Measurements from ENCODE around the gene GMDS.

GMDS gene

DNA sequence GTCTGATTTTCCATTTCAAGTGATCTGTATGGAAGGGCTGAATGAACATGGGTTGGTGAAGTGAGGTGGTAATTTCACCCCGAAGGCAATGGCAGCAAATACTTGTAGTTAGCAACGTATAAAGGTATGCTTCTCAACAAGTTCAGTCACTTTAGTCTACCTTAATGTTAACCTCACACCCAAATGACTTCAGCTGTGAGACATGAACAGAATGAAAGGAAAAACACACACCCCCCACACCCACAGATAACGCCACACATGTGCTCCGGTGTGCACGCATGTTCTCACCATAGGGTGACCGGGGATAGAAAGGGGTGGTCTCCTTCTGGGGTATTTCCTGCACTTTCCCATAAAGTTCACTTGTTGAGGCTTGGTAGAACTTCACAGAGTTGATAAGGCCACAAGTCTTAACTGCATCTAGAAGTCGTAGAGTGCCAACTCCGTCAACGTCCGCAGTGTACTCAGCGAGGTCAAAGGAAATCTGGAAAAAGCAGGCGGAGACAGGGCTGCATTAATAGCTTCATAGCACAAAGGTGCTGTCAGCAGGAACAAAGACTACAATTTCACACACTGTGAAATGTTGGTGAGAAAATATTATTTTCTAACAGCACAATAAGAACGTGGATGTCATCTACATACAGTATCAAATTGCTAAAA, 284.8 kb downstream of the GMDS start:
- DNase-seq (ENCODE audit: low read depth, low spot score), result no peak
- Histone ChIP-seq H3K36me3 (ENCODE audit: control insufficient read depth, insufficient read depth, low read length) (no peaks in the 10 kb centered on the region), H3K27ac (ENCODE audit: low read length) (no peak overlapping the region), H3K9me3 (ENCODE audit: control insufficient read depth, insufficient read depth, low read length) (no peaks in the 10 kb centered on the region), H3K4me1 (ENCODE audit: control insufficient read depth, insufficient read depth, low read length) (no peaks in the 10 kb centered on the region), H3K27me3 (ENCODE audit: control insufficient read depth, insufficient read depth, low read length) (no peaks in the 10 kb centered on the region), H3K4me3 (ENCODE audit: low read length) (no peak overlapping the region)
- WGBS (ENCODE audit: insufficient coverage, insufficient read length), result no CpG with 5 or more reads among the region's 13 CpGs

GRCh38 chr6:1958257-1958656, 287.1 kb downstream of the GMDS start:
- no peaks in the 10 kb centered on the region for H3K27me3 ChIP-seq (ENCODE audit: control insufficient read depth, insufficient read depth, low read length)

DNA sequence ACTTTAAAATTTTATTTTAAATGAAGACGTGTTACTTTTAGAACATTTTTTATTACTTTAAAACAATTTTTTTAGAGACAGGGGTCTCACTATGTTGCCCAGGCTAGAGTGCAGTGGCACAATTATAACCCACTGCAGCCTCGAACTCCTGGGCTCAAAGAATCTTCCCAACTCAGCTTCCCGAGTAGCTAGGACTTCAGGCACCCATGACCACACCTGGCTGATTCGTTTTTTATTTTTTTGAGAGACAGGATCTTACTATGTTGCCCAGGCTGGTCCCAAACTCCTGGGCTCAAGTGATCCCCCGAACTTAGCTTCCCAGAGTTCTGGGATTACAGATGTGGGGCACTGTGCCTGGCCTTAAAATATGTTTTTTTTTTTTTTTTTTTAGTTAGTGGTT, 287.7 kb downstream of the GMDS start:
- Histone ChIP-seq H3K36me3 (ENCODE audit: control insufficient read depth, insufficient read depth, low read length) (no peaks in the 10 kb centered on the region), H3K27me3 (ENCODE audit: control insufficient read depth, insufficient read depth, low read length) (no peaks in the 10 kb centered on the region), H3K4me1 (ENCODE audit: control insufficient read depth, insufficient read depth, low read length) (no peaks in the 10 kb centered on the region), H3K4me3 (ENCODE audit: low read length) (no peak overlapping the region), H3K27ac (ENCODE audit: low read length) (no peak overlapping the region), H3K9me3 (ENCODE audit: control insufficient read depth, insufficient read depth, low read length) (no peaks in the 10 kb centered on the region)
- no peak for DNase-seq (ENCODE audit: low read depth, low spot score)
- WGBS (ENCODE audit: insufficient coverage, insufficient read length), result no CpG with 5 or more reads among the region's 5 CpGs

More at GRCh38 chr6:1958257-1958656, 287.1 kb downstream of the GMDS start:
- no peak for DNase-seq (ENCODE audit: low read depth, low spot score)
- no peaks in the 10 kb centered on the region for H3K4me1 ChIP-seq (ENCODE audit: control insufficient read depth, insufficient read depth, low read length)
- H3K36me3 ChIP-seq (ENCODE audit: control insufficient read depth, insufficient read depth, low read length), result no peaks in the 10 kb centered on the region
- H3K4me3 ChIP-seq (ENCODE audit: low read length), result no peak overlapping the region
- no CpG with 5 or more reads among the region's 4 CpGs for WGBS (ENCODE audit: insufficient coverage, insufficient read length)
- no peaks in the 10 kb centered on the region for H3K9me3 ChIP-seq (ENCODE audit: control insufficient read depth, insufficient read depth, low read length)
- H3K27ac ChIP-seq (ENCODE audit: low read length), result no peak overlapping the region

DNA sequence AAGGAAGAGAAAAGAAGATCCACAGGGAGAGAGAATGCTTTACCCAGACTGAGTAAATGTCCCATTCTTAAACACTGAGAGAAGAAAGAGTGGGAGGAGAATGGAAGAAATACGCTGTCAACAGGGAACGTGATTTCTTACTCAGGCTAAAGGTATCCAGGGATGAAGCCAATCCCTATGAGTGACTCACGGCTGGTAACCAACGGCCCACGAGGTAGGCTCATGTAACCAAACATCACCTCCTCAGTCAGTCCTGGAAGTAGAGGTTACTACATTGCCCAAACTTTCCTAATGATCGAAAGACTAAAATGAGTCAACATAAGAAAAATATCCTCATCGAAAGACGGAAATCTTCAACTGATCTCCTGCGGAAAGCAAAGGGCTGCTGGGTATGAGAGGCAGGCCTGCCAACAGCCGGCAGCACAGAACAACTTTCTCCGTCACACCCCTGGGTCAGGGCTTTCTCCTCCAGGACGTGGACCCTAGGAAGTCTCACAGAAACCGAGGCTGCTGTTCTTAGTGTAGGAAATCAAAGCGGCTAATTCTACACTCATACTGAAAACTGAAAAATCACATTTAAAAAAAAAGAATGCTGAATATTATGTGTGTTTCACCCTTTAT, 292.6 kb downstream of the GMDS start:
- no peaks in the 10 kb centered on the region for H3K9me3 ChIP-seq (ENCODE audit: control insufficient read depth, insufficient read depth, low read length)
- no peak overlapping the region for H3K27ac ChIP-seq (ENCODE audit: low read length)
- H3K4me1 ChIP-seq (ENCODE audit: control insufficient read depth, insufficient read depth, low read length), result no peaks in the 10 kb centered on the region
- no peaks in the 10 kb centered on the region for H3K27me3 ChIP-seq (ENCODE audit: control insufficient read depth, insufficient read depth, low read length)
- no peak for DNase-seq (ENCODE audit: low read depth, low spot score)
- H3K4me3 ChIP-seq (ENCODE audit: low read length), result no peak overlapping the region
- no CpG with 5 or more reads among the region's 14 CpGs for WGBS (ENCODE audit: insufficient coverage, insufficient read length)
- no peaks in the 10 kb centered on the region for H3K36me3 ChIP-seq (ENCODE audit: control insufficient read depth, insufficient read depth, low read length)

DNA sequence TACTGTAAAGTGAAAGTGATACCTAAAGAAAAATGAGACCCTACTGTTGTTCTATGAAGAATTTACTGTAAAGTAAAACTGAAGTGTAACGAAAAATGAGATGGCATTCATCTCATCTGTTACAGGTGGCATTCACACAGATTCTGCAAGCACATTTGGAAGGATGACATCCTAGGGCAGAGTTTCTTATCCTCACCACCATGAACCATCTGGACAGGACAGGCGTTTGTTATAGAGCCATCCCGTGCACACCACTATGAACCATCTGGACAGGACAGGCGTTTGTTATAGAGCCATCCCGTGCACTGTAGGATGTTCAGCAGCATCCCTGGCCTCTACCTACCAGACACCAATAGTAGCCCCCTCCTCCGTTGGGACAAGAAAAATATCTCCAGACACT, 294.8 kb downstream of the GMDS start:
- H3K36me3 ChIP-seq (ENCODE audit: control insufficient read depth, insufficient read depth, low read length), result no peaks in the 10 kb centered on the region
- H3K27ac ChIP-seq (ENCODE audit: low read length), result no peak overlapping the region
- H3K4me3 ChIP-seq (ENCODE audit: low read length), result no peak overlapping the region
- WGBS (ENCODE audit: insufficient coverage, insufficient read length), result no CpG with 5 or more reads among the region's 6 CpGs
- no peak for DNase-seq (ENCODE audit: low read depth, low spot score)
- no peaks in the 10 kb centered on the region for H3K4me1 ChIP-seq (ENCODE audit: control insufficient read depth, insufficient read depth, low read length)
- no peaks in the 10 kb centered on the region; the same call in 1 of the 2 replicates for H3K9me3 ChIP-seq (ENCODE audit: control insufficient read depth, insufficient read depth, low read length)
- H3K27me3 ChIP-seq (ENCODE audit: control insufficient read depth, insufficient read depth, low read length), result no peaks in the 10 kb centered on the region

DNA sequence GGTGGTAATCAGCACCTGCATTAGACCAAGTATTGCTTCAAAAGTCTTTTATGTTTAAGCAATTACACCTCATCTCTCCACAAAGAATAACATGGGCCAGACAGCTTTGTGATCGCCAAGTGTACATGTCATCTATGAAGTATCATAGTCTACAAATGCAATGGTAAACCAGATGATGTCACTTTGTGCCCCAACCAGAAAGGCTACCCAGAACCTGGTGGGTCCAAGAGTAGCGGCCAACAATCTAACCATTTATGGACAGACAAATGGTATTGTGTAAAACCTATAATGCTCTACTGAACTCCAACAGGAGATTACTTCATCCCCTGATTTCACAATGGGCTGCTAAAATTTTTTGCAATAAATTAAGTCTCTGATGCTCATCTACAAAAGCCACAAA, 295.9 kb downstream of the GMDS start:
- Histone ChIP-seq H3K4me1 (ENCODE audit: control insufficient read depth, insufficient read depth, low read length) (no peaks in the 10 kb centered on the region), H3K27ac (ENCODE audit: low read length) (no peak overlapping the region)
- WGBS (ENCODE audit: insufficient coverage, insufficient read length), result no CpG with 5 or more reads among the region's 2 CpGs

GRCh38 chr6:1947922-1948321, 297.5 kb downstream of the GMDS start:
- Histone ChIP-seq H3K36me3 (ENCODE audit: control insufficient read depth, insufficient read depth, low read length) (no peaks in the 10 kb centered on the region), H3K4me3 (ENCODE audit: low read length) (no peak overlapping the region), H3K27me3 (ENCODE audit: control insufficient read depth, insufficient read depth, low read length) (no peaks in the 10 kb centered on the region), H3K9me3 (ENCODE audit: control insufficient read depth, insufficient read depth, low read length) (no peaks in the 10 kb centered on the region; the same call in 1 of the 2 replicates), H3K27ac (ENCODE audit: low read length) (no peak overlapping the region), H3K4me1 (ENCODE audit: control insufficient read depth, insufficient read depth, low read length) (no peaks in the 10 kb centered on the region)
- WGBS (ENCODE audit: insufficient coverage, insufficient read length), result no CpG with 5 or more reads among the region's 4 CpGs
- no peak for DNase-seq (ENCODE audit: low read depth, low spot score)

More for the DNA sequence above, 295.9 kb downstream of the GMDS start:
- H3K36me3 ChIP-seq (ENCODE audit: control insufficient read depth, insufficient read depth, low read length), result no peaks in the 10 kb centered on the region
- no peak for DNase-seq (ENCODE audit: low read depth, low spot score)
- H3K9me3 ChIP-seq (ENCODE audit: control insufficient read depth, insufficient read depth, low read length), result no peaks in the 10 kb centered on the region; the same call in 1 of the 2 replicates
- no peak overlapping the region for H3K4me3 ChIP-seq (ENCODE audit: low read length)
- H3K27me3 ChIP-seq (ENCODE audit: control insufficient read depth, insufficient read depth, low read length), result no peaks in the 10 kb centered on the region

GRCh38 chr6:1946583-1946982, 298.8 kb downstream of the GMDS start:
- H3K27me3 ChIP-seq (ENCODE audit: control insufficient read depth, insufficient read depth, low read length), result no peaks in the 10 kb centered on the region
- no peak for DNase-seq (ENCODE audit: low read depth, low spot score)
- H3K9me3 ChIP-seq (ENCODE audit: control insufficient read depth, insufficient read depth, low read length), result no peaks in the 10 kb centered on the region; the same call in 1 of the 2 replicates
- no peak overlapping the region for H3K27ac ChIP-seq (ENCODE audit: low read length)
- no peak overlapping the region for H3K4me3 ChIP-seq (ENCODE audit: low read length)
- no CpG with 5 or more reads among the region's 3 CpGs for WGBS (ENCODE audit: insufficient coverage, insufficient read length)
- no peaks in the 10 kb centered on the region for H3K4me1 ChIP-seq (ENCODE audit: control insufficient read depth, insufficient read depth, low read length)
- H3K36me3 ChIP-seq (ENCODE audit: control insufficient read depth, insufficient read depth, low read length), result no peaks in the 10 kb centered on the region

- H3K27ac ChIP-seq (ENCODE audit: low read length), result no peak overlapping the region
- no peak overlapping the region for H3K4me3 ChIP-seq (ENCODE audit: low read length)
- no peaks in the 10 kb centered on the region; the same call in 1 of the 2 replicates for H3K9me3 ChIP-seq (ENCODE audit: control insufficient read depth, insufficient read depth, low read length)
- no peaks in the 10 kb centered on the region for H3K36me3 ChIP-seq (ENCODE audit: control insufficient read depth, insufficient read depth, low read length)
- H3K27me3 ChIP-seq (ENCODE audit: control insufficient read depth, insufficient read depth, low read length), result no peaks in the 10 kb centered on the region
- no peak for DNase-seq (ENCODE audit: low read depth, low spot score)
- H3K4me1 ChIP-seq (ENCODE audit: control insufficient read depth, insufficient read depth, low read length), result no peaks in the 10 kb centered on the region
- no CpG with 5 or more reads among the region's 9 CpGs for WGBS (ENCODE audit: insufficient coverage, insufficient read length)
These were observed 300.1 kb downstream of the GMDS start for GRCh38 chr6:1945235-1945832.

- Histone ChIP-seq H3K9me3 (ENCODE audit: control insufficient read depth, insufficient read depth, low read length) (no peaks in the 10 kb centered on the region; the same call in 1 of the 2 replicates), H3K36me3 (ENCODE audit: control insufficient read depth, insufficient read depth, low read length) (no peaks in the 10 kb centered on the region), H3K4me1 (ENCODE audit: control insufficient read depth, insufficient read depth, low read length) (no peaks in the 10 kb centered on the region), H3K27ac (ENCODE audit: low read length) (no peak overlapping the region), H3K27me3 (ENCODE audit: control insufficient read depth, insufficient read depth, low read length) (no peaks in the 10 kb centered on the region), H3K4me3 (ENCODE audit: low read length) (no peak overlapping the region)
- no CpG with 5 or more reads among the region's 6 CpGs for WGBS (ENCODE audit: insufficient coverage, insufficient read length)
- no peak for DNase-seq (ENCODE audit: low read depth, low spot score)
These were observed 302.6 kb downstream of the GMDS start for GRCh38 chr6:1942834-1943233.
